Frontal cortex (tissue), 4 donors: ENCODE measurements around the gene ARPP19. TPM values are rescaled to one million over a fixed set of nuclear protein-coding genes. Genes with fewer than 3 reads are reported as not detected.
"Not testable (repeated sequence)": the region's sequence is repeated elsewhere in the genome, so short reads cannot be mapped to it uniquely, and the experiment has no call there.

ENCODE experiments used
- DNase-seq, 2 donors: peaks; one replicate each; pipeline ENCODE4 v3.0.0; 2012; ENCODE audit warnings: low spot score in 2 of 2
- FAIRE-seq: peaks from 2 replicates; lab custom pipeline; 2012; peaks lifted over from hg19 to GRCh38; lab: Jason Lieb, UNC
- total RNA-seq: library from RNA; depleted of rRNA; stranded (reverse); fragments of >200 nt; gene quantifications from one replicate; pipeline ENCODE4 v1.2.3, GENCODE V29; 2014
- donor health status: control.
- donor health status: control.
- donor health status: control.

The ARPP19 gene
- total RNA-seq, 1 donor from 2014 or later = 195 TPM

DNA sequence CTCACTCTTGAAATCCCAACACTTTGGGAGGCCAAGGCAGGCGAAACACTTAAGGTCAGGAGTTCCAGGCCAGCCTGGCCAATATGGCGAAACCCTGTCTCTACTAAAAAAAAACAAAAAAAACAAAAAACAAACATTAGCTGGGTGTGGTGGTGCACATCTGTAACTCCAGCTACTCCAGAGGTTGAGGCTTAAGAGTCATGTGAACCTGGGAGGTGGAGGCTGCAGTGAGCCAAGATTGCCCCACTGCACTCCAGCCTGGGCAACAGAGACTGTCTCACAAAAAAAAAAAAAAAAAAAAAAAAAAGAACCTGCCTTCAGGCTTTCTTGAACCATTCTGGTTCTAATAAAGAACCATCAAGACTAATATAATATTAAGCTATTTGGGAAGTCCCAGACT, 16.5 kb downstream of the ARPP19 start:
- no peak for DNase-seq
- FAIRE-seq = no peak

DNA sequence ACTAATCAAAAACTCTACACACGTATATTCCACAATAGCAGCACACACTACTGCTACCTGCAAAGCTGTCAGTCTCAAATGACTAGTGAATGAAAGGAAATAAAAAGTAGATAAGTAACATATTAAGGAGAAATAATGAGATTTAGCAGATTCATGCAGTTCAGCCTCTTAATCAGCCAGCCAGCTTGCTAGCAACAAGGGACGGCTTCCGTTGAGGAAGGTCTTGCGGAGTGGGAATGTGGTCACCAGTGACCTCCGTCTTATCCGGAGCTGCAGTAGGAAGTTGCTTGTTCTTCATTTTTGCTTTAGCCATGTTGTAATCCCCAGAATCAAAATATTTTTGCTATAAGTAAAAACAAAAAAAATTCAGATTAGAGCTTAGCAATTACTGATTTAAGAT, 17.1 kb downstream of the ARPP19 start:
- FAIRE-seq = no peak
- no peak for DNase-seq

DNA sequence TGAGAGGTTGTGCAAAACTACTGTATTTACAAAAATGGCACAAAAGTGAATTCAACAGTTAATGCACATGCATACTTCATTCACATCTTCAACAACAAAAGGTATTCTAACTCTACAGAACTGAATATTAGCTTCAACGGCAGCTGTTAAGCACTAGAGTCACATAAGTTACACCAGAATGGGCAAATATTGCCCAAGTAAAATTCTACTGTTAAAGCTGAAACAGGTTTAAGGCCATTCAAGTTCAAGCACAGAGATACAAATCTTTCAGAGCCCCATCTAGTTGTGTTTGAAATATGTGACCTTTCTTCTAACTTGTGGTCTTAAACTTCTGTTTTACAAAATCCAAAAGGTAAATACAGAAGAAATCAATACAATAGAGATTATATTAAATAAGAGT, 17.6 kb downstream of the ARPP19 start:
- not testable (repeated sequence) for FAIRE-seq, DNase-seq

DNA sequence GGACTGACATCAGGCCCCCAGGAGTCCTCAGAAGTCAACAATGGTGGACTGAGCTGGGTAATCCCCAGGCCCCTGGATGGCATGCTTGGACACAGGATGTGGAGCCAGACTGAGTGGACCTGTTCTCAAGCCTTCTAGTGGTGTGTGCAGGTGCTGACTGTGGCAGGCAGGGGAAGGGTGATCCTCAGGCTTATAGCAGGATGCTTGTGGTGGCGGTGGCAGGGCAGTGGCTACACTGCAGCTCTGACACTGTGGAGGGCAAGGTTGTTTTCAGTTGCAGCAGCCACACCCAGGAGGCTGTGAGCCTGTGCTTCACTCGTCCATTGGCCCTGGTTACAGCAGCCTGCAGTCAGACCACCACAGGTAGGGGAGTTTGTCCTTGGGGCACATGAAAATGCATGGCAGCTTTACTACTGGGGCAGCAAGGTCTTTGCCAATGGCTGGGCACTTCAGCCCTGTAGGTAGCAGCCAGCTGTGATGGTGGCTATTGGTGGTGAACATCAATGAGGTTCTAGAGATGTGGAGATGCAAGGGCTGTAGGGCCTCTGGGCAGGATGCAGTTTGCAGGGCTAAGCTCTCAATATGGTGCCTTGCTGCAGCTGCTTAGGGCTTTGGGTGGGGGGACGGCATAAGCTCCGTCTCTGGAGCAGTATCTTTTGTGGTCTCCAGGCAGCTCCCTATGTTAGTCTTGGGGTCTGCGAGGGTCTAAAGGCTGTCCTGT, 22.6 kb downstream of the ARPP19 start:
- DNase-seq (no peak), FAIRE-seq (no peak)

DNA sequence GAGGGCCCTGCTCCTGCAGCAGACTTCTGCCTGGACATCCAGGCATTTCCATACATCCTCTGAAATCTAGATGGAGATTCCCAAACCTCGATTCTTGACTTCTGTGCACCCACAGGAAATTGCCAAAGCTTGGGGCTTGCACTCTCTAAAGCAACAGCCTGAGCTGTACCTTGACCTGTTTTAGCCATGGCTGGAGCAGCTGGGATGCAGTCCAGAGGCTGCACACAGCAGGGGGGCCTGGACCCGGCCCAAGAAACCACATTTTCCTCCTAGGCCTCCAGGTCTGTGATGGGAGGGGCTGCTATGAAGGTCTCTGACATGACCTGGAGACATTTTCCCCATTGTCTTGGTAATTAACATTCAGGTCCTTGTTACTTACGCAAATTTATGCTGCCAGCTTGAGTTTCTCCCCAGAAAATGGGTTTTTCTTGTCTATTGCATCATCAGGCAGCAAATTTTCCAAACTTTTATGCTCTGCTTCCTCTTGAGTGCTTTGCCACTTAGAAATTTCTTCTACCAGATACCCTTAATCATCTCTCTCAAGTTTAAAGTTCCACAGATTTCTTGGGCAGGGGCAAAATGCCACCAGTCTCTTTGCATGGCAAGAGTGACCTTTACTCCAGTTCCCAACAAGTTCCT, 28.3 kb downstream of the ARPP19 start:
- no peak for DNase-seq
- no peak for FAIRE-seq

DNA sequence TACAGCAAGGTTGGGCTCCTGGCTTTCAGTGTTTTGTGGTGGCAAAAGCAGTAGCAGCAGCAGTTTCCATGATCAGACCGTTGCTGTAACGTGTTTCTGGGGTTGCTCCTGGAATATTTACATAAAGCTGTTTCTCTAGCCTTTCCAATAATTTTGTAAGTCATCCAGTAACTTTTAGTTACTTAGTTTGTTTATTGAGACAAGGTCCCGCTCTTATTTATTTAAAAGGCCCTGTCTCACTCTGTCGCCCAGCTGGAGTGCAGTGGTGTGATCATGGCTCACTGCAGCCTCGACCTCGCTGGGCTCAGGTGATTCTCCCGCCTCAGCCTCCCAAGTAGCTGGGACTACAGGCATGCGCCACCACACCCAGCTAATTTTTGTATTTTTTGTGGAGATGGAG, 31.4 kb downstream of the ARPP19 start:
- DNase-seq (no peak), FAIRE-seq (no peak)

DNA sequence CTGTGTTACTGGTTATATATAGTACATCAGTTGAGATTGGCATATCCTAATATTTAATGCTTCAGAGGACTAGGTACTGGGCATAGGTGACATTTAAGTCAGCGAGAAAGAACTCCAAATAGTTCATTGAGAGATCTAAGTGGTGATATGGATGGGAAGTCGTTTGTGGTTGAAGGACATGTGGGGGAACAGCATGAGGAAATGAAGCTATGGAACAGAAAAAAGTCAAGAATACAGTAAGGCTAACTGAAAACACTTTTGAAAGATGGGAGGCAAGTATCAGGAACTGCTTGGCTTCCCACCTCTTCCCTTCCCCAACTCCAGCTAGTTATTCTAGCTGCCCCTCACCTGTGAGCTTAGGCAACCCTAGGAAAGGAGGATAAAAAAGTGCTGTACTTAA, 36.4 kb downstream of the ARPP19 start:
- FAIRE-seq = no peak
- DNase-seq = no peak

DNA sequence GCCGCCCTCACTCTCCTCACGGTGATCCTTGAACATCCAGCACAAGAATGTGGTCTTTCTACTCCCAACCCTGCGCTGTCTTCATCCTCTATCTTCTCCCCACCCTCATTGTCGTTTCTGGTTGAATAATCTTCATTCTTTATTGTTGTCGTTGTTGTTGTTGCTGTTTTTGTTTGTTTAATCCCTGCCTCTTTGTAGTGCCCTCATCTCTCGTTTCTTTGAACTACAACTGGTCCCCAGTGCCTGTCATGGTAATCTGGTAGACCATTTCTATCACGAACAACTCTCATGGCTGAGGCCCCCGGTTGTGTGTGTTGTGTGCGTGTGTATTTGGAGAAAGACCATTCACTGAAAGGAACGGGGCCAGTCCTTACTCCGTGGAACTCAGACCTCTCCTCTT, 38.9 kb downstream of the ARPP19 start:
- DNase-seq (no peak), FAIRE-seq (no peak)

DNA sequence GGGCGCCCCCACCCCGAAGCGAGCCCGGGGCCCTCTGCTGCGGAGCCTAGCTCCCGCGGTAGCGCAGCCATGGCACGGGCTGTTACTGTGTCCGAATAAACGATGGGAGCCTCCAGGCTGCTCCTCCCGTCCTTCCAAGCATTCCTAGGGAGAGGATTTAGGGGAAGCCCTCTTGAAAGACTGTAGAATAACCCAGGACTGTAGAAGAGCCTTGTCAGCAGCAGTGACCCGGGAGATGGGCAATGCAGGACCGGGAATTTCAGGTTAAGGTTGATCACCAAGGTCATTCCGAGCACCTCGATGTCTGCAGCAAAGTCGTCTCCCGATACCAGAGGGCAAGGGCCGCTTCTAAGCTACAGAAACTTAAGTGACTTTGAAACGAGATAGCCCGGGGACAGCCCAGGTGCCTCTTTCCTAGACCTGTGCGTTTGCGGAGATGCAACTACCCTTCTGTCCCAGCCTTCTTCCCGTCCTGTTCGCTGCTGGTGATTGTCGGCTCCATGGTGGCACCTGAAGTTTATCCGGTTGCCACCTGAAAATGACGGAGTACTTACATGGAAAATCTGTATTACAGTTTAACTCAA, 39.4 kb downstream of the ARPP19 start:
- DNase-seq = peak in 1 of 2 donors; percentile 44
- FAIRE-seq = no peak

DNA sequence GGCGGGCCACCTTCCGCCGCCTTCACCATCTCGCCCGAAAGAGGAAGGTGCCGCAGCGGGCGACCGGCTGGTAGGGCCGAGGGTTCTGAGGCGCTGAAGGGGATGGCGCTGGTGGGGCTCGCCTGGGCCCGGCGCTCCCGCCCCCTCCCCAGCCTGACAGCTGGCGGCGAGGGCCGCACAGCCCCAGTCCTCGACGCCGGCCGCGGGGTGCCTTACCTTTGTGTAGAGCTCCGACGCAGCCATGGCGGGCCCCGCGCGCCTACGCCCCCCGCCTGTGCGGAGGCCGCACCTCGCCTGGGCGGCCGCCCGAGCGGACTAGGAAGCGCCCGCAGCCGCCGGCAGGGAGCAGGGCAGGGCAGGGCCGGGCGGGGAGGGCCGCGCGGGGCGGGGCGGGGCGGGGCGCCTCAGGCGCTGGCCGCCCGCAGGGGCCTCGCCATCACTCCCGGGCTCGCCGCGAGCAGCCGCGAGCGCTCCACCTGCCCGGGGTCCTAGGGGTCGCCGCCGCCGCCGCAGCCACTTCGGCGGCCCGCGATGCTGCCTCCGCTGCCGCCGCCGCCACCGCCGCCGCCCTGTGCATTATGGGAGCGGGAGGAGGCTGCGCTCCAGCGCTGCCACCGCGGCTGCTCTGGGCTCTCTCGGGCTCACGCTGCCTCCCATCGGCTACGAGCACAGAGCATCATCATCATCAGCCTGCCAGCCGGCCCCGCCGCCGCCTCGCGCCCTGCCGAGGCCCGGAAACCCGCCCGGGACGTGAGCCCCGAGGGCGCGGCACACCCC, 40.1 kb downstream of the ARPP19 start, which contains the start of gene MYO5A:
Gene MYO5A, minus strand, starts transcription at position 317 of the 777 bp plus-strand sequence. Its CDS starts 74 bp downstream, at position 243.
- FAIRE-seq = no peak

DNA sequence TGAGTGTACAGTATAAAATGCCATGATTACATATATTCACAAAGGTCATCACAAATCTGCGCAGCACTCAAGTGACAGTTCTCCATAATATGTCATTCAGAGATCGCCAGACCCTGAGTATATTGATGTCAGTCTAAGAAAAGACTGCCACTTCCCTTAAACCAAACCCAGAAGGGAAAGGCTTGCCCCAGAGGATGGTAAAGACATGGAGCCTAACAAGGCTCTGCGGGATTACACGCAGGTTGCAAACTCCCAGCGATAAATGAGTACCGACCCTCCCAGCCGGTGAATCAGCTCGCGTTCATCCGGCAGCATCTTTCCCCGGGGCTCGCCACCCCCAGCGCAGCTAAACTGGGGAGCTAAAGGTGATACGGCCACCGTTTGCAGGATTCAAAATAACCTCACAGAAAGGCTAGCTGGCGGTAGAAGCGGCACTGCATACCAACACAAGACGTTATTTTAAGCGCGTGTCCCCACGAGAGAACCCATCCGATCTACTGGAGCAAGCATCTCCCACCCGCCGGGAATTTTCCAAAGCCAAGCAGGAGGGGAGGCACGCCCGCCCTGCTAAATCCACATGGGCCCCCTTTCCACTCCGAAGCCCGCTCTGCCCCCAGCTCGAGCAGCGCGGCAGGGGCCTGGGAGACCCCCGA, 40.8 kb downstream of the ARPP19 start:
- DNase-seq (peak; percentile 38 to 46), FAIRE-seq (no peak)

More for the DNA sequence above, 40.1 kb downstream of the ARPP19 start, which contains the start of gene MYO5A:
- DNase-seq = peak; percentile 81 to 92

DNA sequence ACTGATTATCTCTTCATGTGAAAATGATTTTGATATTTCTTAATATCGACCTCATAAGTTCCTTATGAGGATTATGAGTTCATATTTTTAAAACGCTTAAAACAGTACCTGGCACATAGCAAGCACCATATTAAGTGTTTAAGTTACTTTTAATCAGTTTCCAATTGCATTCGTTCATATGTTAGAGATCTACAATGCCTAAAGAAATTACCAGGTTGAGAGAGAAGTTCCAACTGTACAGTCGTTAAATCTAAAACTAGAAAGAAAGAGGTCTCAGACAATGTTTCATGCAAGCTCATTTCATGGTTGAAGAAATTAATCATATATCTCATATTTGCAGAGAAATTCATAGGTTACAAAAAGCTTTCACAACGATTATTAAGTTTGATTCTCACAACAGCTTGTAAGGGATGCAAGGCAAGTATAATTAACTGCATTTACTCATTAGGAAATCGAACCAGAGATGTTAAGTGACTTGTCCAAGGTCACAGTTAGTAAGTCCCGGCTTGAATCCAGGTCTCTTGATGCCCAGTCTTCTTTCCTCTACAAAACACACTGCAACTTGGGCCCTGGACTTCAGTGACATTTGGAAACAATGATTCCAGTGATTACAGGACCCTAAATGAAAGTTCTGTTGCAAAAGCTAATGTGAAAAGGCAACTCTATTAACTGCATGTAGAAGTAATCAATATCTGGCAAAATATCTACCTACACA, 41.5 kb downstream of the ARPP19 start:
- no peak for FAIRE-seq
- no peak for DNase-seq

DNA sequence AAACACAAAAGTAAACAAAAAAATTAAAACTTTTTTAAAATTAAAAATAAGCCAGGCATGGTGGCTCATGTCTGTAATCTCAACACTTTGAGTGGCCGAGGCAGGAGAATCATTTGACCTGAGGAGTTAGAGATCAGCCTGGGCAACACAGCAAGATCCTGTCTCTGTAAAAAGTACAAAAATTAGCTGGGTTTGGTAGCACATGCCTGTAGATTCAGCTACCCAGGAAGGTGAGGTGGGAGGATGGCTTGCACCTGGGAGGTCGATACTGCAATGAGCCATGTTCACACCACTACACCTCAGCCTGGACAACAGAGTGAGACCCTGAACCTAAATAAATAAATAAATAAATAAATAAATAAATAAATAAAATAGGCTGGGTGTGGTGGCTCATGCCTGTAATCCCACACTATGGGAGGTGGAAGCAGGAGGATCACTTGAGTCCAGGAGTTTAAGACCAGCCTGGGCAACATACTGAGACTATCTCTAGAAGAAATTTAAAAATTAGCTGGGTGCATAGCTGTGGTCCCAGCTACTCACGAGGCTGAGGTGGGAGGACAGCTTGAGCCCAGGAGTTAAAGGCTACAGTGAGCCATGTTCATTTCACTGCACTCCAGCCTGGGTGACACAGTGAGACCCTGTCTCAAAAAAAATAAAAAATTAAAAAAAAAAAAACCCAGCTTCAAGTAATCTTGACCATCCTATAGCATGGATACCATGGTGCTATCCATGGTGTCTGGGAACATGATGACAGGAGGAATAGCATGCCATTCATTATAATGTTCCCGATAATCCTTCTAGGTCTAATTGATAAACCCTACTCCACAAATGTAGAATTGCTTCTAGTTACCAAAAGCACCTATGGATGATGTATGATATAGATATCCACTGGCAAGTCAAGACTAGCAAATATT, 44.4 kb downstream of the ARPP19 start:
- no peak for FAIRE-seq
- no peak for DNase-seq

DNA sequence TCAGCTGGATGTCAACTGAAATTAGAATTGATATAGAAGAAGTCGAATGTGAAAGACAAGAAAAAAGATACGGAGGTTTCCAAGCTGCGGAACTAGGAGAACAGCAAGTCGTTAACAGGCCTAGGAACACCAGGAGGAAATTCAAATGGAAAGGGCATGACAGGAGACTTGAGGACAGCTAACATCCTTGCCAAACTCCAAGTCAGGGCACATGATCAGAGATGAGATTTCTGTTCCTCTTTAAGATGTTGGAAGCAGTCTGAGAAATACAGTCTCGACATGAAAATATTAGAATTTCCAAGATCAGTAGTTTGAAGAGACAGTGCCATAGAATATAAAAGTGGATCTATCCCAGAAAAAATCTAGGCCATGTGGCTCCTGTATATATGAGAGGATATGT, 45.2 kb downstream of the ARPP19 start:
- FAIRE-seq (no peak), DNase-seq (no peak)

DNA sequence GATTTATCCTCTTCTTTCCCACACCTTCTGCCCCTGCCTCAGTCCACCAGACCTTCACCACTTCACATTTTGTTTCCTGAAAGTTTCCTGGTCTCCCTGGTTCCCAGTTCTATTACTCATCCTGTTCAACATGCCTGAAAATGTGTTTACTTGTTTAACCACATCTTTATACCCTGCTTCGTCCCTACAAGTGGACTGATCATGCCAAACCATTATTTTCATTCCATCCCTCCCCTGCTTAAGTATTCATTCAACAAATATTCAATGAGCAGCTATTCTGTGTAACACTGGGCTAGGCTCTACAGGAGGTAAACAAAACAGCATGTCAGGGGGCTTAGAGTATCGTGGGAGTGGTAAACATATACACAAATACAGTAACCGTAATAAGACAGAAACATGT, 45.6 kb downstream of the ARPP19 start:
- FAIRE-seq (no peak), DNase-seq (no peak)

DNA sequence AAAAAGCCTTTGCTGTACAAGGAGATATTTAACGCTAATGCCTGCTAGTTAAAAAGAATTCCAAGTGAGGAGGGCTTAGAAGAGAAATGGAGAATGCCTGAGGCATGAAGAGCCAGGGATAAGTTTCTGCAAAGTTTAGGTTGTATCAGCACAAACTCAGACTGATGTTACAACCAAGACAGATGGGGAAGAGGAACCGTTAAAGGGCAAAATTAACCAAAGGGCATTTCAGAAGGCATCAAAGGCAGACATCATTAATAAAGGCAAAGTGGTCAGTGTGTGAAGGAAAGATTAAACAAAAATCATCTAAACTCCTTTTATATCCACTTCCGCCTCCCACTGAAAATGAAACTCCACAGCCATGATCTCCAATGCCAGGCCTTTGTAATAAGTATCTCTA, 47.1 kb downstream of the ARPP19 start:
- no peak for FAIRE-seq

DNA sequence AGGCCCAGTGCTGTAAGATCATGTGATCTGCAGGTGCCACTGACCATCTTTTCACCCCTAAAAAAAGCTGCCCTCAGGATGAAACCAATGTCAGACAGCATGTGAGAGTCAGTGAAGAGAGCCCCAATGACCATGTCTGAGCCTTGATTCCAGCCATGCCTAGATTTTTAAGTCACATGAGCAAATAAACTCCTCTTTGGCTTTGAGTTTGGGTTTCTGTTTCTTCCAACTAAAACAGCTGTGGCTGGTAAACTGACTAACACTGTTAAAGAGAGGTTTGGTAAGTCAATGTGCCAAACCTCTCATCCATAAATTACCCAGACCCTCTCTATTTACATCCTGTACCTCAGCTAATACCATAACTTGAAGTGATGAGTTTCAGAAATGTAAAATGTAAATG, 48.4 kb downstream of the ARPP19 start:
- DNase-seq = no peak
- FAIRE-seq = no peak

More for the DNA sequence above, 47.1 kb downstream of the ARPP19 start:
- no peak for DNase-seq
